ENCODE measurements around the gene PAK5.

GRCh38 chr20:9637889-9638288, 201.0 kb downstream of the PAK5 start:
- TF ChIP-seq CTCF (IDR thresholded peaks at IDR 0.05; ENCODE audit: insufficient read depth, low read length, poor library complexity, severe bottlenecking) (no peak), EZH2phosphoT487 (conservative IDR thresholded peaks at IDR 0.05; ENCODE audit: low read length) (no peak)

Data from SU-DHL-6 (cell line).